ENCODE results near the gene RHOV.
A peak's percentile ranks its signal among the peaks of the same experiment; 100 is the strongest.

The RHOV gene

GRCh38 chr15:40902605-40903561, 28.8 kb upstream of the RHOV start:
- DNase-seq, result no peak

DNA sequence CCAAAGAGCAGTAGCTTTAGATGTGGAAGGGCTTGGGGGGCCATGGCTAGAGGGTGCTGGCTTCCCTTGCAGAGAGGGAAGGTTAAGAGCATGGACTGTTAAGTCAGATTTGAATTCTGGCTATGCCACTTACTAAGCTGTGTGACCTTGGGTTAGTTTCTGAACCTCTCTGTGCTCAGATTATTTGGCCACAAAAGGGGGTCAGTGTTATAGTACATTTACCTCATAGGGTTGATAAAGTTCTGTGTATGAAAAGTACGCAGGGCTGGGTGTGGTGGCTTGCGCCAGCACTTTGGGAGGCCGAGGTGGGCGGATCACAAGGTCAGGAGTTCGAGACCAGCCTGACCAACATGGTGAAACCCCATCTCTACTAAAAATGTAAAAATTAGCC, 27.0 kb upstream of the RHOV start:
- DNase-seq, result no peak

- DNase-seq, result no peak
These were observed 26.4 kb upstream of the RHOV start for GRCh38 chr15:40900256-40901052.

- no peak for DNase-seq
These were observed 25.6 kb upstream of the RHOV start for GRCh38 chr15:40899536-40900207.

- DNase-seq, result peak; percentile 56
These were observed 20.8 kb upstream of the RHOV start for GRCh38 chr15:40894681-40895448.

DNA sequence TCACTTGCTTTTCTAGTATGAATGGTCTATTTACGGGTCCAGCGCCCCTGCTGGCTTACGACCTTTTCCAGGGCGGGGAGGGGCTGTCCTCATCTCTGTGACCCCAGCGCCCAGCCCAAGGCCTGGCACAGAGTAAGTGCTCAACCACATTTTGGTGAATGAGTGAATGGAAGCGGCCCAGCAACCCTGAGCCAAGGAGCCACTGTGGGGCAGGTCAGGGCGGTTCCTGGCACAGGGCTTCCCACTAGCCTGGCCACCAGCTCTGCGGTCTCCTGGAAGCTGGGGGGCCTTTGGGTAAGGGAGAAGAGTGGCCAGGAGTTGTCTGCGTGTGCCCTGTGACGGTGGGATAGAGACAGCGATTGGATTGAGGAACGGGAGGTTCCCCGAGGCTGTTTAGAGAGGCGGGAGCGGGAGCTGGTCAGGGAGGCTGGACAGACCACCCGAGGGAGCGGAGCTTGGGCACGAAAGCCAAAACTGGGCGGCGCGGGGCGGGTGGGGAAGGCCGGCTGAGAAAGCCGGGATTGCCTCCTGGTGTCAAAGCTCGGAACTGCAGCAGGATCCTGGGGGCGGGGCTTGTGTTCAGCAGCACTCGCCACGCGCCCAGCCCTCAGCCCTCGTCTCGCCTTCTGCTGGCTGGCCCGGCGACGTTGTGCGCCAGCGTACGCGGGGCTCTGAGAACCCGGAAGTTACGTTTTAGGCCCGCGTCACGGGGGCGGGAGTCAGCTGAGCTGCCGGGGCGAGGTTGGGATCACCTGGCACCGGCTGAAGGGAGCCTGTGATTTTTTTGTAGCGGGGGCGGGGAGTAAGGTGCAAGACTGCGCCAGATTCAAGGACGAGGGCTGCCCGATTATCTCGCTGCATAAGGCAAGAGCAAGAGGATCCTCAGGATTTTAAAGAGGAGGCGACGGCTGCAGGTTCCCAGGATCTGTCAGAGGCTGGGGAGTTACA, 20.0 kb upstream of the RHOV start, which contains the start of gene VPS18:
TSS of gene VPS18 (plus strand) at position 718 of the 948 bp plus-strand sequence. CDS start 319 bp downstream, outside the sequence.
- peak; percentile 99 for DNase-seq

DNA sequence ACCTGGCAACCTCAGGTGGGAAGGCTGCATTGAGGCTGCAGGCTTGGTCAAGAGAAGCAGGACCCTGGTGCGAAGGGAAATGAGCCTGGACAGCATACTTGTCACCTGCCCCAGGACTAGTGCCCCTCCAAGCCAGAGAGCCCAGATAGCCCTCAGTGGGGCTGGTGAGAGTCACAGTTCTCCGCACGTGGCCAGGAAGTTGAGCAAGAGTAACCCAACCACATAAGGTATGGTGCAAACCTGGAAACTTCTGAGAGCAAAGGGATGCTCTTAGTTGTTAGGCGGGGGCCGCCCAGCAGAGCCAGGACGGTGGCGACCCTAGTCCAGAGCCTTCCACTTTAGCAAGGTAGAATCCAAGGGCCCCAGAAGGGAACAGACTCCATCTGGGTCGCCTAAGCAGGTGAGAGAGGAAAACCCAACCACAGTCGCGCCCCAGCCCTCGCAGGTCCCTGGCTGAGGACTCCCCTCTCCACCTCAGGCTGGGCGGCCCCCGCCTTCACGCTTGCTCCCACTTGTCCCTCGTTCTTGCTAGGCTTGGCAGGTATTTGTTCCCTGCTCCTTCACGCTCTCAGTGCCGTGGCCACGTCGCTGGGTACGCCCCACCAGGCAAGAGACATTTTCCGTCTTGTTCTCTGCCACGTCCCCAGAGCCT, 19.1 kb upstream of the RHOV start:
- DNase-seq, result no peak

DNA sequence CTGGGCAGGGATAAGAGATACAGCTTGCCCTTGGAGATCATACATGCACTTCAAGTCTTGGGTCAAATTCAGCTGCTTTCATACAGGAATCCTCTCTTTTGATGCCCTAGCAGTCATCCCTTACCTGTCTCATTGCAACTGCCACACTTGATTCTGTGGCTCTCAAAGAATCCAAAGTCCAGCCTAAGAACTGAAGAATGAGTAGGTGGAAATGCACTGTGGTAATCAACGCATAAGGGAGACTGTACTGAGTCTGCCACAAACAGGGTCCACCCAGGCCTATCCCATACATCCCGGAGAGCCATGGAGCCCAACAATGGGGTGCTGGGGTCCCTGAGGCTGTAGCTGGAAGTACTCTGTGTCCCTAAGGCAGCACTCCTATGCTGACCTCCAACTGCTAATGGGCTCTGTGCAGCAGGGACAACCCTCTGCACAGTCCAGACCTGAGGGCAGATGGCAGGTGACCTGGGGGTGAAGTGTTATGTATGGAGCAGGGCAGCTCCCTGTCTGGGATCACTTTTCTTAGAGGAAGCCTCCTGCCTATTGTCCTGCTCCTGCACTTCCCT, 18.5 kb upstream of the RHOV start:
- DNase-seq, result no peak

GRCh38 chr15:40891810-40892446, 17.9 kb upstream of the RHOV start:
- DNase-seq, result peak; percentile 31

- no peak for DNase-seq
These were observed 17.1 kb upstream of the RHOV start for GRCh38 chr15:40891138-40891537.

- DNase-seq, result no peak
These were observed 15.1 kb upstream of the RHOV start for GRCh38 chr15:40889112-40889511.

DNA sequence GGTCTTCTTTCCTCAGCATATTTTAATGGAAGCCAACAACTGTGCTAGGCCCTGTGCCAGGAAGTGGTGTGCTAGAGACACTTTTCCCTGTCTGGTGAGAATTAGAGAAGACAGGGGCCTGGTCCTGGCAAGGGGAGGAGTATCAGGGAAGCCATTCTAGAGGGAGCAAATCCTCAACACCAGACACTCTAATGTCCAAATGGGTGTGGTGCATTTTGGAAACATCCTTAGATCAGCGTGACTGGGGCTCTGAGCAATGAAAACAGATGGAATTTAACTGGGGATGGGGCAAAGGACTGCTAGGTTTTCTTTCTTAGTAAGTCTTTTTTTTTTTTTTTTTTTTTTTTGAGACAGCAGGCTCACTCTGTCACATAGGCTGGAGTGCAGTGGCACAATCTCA, 12.6 kb upstream of the RHOV start:
- DNase-seq, result no peak

- DNase-seq, result no peak
These were observed 7.3 kb upstream of the RHOV start for GRCh38 chr15:40881351-40881750.

GRCh38 chr15:40879609-40880008, 5.6 kb upstream of the RHOV start:
- no peak for DNase-seq

GRCh38 chr15:40878785-40879184, 4.8 kb upstream of the RHOV start:
- DNase-seq, result no peak

- DNase-seq, result no peak
These were observed 3.7 kb upstream of the RHOV start for GRCh38 chr15:40877694-40878093.

DNA sequence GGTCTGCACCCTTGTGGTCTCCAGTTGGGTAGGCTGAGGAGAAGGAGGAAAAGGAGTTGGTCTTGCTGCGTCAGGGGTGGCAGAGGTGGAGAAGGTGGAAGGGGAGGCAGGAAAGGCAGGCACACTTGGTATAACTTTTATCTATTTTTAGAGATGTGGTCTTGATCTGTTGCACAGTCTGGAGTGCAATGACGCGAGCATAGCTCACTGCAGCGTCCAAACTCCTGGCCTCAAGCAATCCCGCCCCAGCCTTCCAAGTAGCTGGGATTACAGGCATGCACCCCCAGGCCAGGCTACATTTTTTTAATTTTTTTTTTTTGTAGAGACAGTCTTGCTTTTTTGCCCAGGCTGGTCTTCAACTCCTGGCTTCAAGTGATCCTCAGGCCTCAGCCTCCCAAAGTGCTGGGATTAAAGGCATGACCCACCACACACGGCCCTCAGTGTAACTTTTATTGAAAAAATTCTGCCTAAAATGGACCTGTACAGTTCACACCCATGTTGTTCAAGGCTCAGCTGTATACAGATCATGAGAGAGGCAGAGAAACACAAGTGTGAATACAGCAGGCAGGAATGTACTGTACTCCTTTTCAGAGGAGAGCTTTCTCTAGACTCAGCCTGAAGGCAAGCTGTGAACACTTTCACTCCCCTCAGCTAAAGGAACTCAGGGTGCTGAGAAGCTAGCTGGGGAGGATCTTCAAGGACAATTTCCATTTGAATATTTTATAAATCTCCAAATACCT, 2.1 kb upstream of the RHOV start:
- DNase-seq, result no peak

- DNase-seq, result no peak
These were observed 992 bp downstream of the RHOV start for GRCh38 chr15:40872791-40873693.

All from activated CD8-positive, alpha-beta memory T cell treated with anti-CD3 and anti-CD28 coated beads, Interleukin-2, amount 50 U/mL, for 4 hours (primary cell).